ENCODE data around the gene RASSF3. TPM values are rescaled to one million over a fixed set of nuclear protein-coding genes. Genes with fewer than 3 reads are reported as not detected.
A peak's percentile ranks its signal among the peaks of the same experiment; 100 is the strongest.

Gene RASSF3
- total RNA-seq, 4 donors from 2014 or later = 14.7 to 18.3 (median 16.7) TPM

DNA sequence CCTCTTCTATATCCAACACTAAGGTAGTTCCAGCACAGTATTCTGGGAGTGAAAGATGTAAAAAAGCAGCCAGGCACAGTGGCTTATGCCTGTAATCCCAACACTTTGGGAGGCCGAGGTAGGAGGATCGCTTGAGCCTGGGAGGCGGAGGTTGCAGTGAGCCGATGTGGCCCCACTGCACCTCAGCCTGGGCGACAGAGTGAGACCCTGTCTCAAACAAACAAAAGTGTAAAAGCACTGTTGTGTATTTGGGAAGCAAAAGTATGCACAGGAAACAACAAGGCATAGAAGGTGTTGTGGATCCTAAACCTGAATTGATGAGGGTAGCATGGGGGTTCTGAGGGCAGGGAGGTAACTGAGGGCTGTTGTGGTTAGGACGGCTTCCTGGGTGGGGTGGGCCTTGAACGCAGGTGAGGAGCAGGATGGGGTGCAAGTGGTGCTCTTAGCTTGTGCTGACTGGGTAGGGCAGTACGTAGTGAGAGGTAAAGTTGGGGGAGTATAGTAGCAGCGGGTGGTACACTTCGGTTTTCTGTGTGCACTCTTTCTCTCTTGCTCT lies 64.2 kb downstream of the RASSF3 start:
- no peaks in the 10 kb centered on the region for H3K36me3 ChIP-seq
- H3K27ac ChIP-seq = peak overlapping the region in 1 of 4 donors; percentile 57
- no peaks in the 10 kb centered on the region for H3K9me3 ChIP-seq
- H3K27me3 ChIP-seq = no peaks in the 10 kb centered on the region
- 93 to 96% methylated on average over 10 of the region's 10 CpGs for WGBS, 2 donors
- DNase-seq (ENCODE audit: low spot score in 2 of 2) = no peak
- H3K4me3 ChIP-seq = no peak overlapping the region
- TF ChIP-seq, protein P1, sequence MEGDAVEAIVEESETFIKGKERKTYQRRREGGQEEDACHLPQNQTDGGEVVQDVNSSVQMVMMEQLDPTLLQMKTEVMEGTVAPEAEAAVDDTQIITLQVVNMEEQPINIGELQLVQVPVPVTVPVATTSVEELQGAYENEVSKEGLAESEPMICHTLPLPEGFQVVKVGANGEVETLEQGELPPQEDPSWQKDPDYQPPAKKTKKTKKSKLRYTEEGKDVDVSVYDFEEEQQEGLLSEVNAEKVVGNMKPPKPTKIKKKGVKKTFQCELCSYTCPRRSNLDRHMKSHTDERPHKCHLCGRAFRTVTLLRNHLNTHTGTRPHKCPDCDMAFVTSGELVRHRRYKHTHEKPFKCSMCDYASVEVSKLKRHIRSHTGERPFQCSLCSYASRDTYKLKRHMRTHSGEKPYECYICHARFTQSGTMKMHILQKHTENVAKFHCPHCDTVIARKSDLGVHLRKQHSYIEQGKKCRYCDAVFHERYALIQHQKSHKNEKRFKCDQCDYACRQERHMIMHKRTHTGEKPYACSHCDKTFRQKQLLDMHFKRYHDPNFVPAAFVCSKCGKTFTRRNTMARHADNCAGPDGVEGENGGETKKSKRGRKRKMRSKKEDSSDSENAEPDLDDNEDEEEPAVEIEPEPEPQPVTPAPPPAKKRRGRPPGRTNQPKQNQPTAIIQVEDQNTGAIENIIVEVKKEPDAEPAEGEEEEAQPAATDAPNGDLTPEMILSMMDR (IDR thresholded peaks at IDR 0.05) = no peak
- TF ChIP-seq POLR2A (IDR thresholded peaks at IDR 0.05) (no peak), EP300 (IDR thresholded peaks at IDR 0.05) (no peak)
- H3K4me1 ChIP-seq = peaks cover 0 to 44% (median 33%) of the 10 kb centered on the region in 4 donors

DNA sequence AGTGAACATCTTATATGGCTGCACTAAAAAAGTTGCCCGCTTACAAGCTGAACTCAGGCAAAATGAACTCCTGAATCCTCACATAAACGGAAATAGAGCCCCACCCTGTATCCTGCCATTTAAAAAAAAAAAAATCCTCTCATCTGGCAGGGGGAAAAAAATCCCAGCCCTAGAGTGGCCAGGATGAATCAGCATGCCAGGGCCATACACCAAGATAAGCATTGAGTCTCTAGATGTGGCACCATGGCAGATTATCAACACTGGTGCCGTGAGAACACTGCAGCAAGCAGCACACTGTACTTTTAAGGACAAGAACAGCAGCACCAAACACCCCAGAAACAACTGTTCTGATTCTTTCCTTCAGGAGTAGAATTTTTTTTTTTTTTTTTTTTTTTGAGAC lies 65.5 kb downstream of the RASSF3 start:
- no peaks in the 10 kb centered on the region for H3K27me3 ChIP-seq
- no peak for TF ChIP-seq POLR2A (IDR thresholded peaks at IDR 0.05)
- TF ChIP-seq EP300 (IDR thresholded peaks at IDR 0.05) = peak in 1 of 2 donors; percentile 24
- TF ChIP-seq, protein P1 (IDR thresholded peaks at IDR 0.05) = no peak
- no peaks in the 10 kb centered on the region for H3K36me3 ChIP-seq
- no peak for DNase-seq (ENCODE audit: low spot score in 2 of 2)
- H3K4me3 ChIP-seq = no peak overlapping the region
- no peaks in the 10 kb centered on the region for H3K9me3 ChIP-seq
- 56 to 69% methylated on average over 3 of the region's 3 CpGs for WGBS, 2 donors
- peaks cover 0 to 46% (median 38%) of the 10 kb centered on the region in 4 donors for H3K4me1 ChIP-seq
- H3K27ac ChIP-seq = peak overlapping the region in 2 of 4 donors; percentile 13 to 47

GRCh38 chr12:64678248-64678647 lies 68.0 kb downstream of the RASSF3 start:
- peaks cover 0 to 41% (median 32%) of the 10 kb centered on the region in 4 donors for H3K4me1 ChIP-seq

GRCh38 chr12:64678835-64679234 lies 68.5 kb downstream of the RASSF3 start:
- 81 to 85% methylated on average over 5 of the region's 5 CpGs for WGBS, 2 donors

More at GRCh38 chr12:64678248-64678647, 68.0 kb downstream of the RASSF3 start:
- H3K9me3 ChIP-seq = no peaks in the 10 kb centered on the region
- H3K27ac ChIP-seq = no peak overlapping the region
- WGBS, 2 donors = 86 to 93% methylated on average over 2 of the region's 2 CpGs
- no peak for TF ChIP-seq EP300 (IDR thresholded peaks at IDR 0.05)
- no peak for TF ChIP-seq POLR2A (IDR thresholded peaks at IDR 0.05)
- TF ChIP-seq, protein P1 (IDR thresholded peaks at IDR 0.05) = no peak
- DNase-seq (ENCODE audit: low spot score in 2 of 2) = no peak
- H3K36me3 ChIP-seq = no peaks in the 10 kb centered on the region
- H3K4me3 ChIP-seq = no peak overlapping the region
- H3K27me3 ChIP-seq = no peaks in the 10 kb centered on the region

GRCh38 chr12:64679487-64680001 lies 69.2 kb downstream of the RASSF3 start:
- Histone ChIP-seq H3K4me1 (peaks cover 0 to 34% (median 21%) of the 10 kb centered on the region in 4 donors), H3K9me3 (no peaks in the 10 kb centered on the region), H3K27ac (peak overlapping the region; percentile 1 to 78 (median 67)), H3K27me3 (no peaks in the 10 kb centered on the region), H3K36me3 (no peaks in the 10 kb centered on the region), H3K4me3 (no peak overlapping the region)
- TF ChIP-seq, protein P1 (IDR thresholded peaks at IDR 0.05) = no peak
- peak in 1 of 2 donors; percentile 57 for TF ChIP-seq EP300 (IDR thresholded peaks at IDR 0.05)
- peak; percentile 52 to 54 for DNase-seq (ENCODE audit: low spot score in 2 of 2)
- 15 to 22% methylated on average over 9 of the region's 9 CpGs for WGBS, 2 donors

More at GRCh38 chr12:64678835-64679234, 68.5 kb downstream of the RASSF3 start:
- Histone ChIP-seq H3K4me1 (peaks cover 0 to 38% (median 27%) of the 10 kb centered on the region in 4 donors), H3K36me3 (no peaks in the 10 kb centered on the region), H3K27ac (peak overlapping the region in 3 of 4 donors; percentile 60 to 78 (median 74)), H3K4me3 (no peak overlapping the region), H3K27me3 (no peaks in the 10 kb centered on the region), H3K9me3 (no peaks in the 10 kb centered on the region)
- no peak for DNase-seq (ENCODE audit: low spot score in 2 of 2)
- TF ChIP-seq POLR2A (IDR thresholded peaks at IDR 0.05) = no peak
- TF ChIP-seq EP300 (IDR thresholded peaks at IDR 0.05) = no peak
- TF ChIP-seq, protein P1 (IDR thresholded peaks at IDR 0.05) = no peak
